ENCODE results near the gene VEGFA.

- no peak for TF ChIP-seq POLR2A (IDR thresholded peaks at IDR 0.05)
- no peak for TF ChIP-seq CTCF (IDR thresholded peaks at IDR 0.05)
Observed at GRCh38 chr6:43810965-43811732, 41.1 kb downstream of the VEGFA start.
